MV-4-11 (cell line): Measurements from ENCODE around the gene CCDC137.

Experiments
- DNase-seq: peaks from one replicate; lab custom pipeline; 2025; lab: John Stamatoyannopoulos, UW

The CCDC137 gene

GRCh38 chr17:81682565-81683207 lies 16.1 kb downstream of the CCDC137 start:
- DNase-seq, result peak; percentile 41

DNA sequence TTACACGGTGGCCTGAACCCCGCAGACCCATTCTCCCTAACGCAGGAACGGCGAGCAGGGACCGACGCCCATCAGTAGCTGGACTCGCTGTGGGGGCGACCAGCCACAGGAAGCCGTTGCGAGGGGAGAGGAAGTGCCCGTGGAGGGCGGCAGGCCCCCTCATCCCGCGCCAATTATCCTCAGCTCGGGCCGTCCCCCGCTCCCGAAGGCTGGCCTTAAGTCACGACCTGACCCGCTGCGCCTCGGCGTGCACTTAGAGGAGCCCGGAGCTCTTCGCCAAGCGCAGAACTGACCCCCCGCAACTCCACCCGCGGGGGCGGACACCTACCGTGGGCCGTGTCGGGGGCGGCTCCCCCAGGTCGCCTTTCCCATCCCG lies 16.7 kb downstream of the CCDC137 start:
- no peak for DNase-seq

DNA sequence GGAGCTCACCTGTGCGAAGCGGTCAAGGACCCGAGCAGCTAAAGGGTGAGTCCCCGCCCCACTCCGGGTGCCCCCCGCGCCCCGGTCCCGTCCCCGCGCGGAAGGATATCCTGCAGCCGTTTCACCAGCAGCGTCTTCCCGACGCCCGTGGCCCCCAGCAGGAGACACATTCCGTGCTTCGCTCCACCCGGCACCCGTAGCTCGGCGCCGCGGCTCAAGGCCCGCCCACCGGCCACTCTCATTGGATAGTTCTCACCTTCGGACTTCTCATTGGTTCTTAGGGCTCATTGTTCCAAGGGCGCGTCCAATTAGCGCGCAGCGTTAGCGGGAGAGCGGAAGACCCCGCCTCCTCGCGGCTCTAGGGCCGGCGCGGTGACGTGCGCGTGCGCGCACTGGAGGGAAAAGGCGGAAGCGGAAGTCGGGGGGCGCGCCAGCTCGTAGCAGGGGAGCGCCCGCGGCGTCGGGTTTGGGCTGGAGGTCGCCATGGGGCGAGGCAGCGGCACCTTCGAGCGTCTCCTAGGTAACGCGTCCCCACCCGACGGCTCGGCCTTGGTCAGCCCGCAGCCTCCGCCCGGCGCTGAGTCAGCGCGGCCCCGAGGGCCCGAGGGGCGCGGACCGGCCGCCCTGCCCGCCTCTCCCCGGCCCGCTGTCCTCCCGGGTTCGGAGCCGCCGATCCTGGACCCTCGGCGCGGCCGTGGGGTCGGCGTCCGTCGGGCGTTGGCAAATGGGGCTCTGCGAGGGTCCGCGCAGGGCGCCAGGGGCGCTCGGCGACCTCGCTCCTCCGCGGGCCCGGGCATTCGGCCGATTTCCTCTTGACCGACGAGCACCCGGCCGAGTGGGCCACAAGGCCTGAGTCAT lies 17.3 kb downstream of the CCDC137 start, which contains the start of the genes ARL16 and HGS:
Gene ARL16, minus strand, starts transcription at position 214 of the 858 bp plus-strand sequence. Its CDS starts 44 bp downstream, at position 170.
Gene HGS, plus strand, starts transcription at position 428 of the 858 bp plus-strand sequence. Its CDS starts 56 bp downstream, at position 484.
- DNase-seq, result peak; percentile 98

DNA sequence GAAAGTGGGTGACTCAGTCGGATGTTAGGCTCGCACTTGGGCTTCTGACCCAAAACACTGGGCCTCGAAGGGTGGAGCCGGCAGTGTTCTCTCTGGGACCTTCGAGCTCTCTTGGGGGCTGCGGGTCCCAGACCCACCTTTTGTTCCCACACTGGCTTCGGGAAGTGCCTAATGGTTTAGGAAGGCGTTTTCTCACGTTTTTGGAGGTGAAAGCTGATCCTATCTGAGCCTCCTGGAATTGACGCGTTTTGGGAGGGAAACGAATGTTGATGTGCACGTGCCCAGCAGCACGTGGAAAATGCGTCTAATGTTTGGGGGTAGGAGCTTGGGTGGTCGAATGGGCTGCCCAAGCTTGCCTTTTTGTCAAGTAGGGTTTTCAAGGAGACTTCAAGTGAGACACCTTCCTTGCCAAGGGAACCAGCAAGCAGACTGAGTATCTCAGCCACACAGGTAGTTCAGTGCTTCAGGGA lies 17.9 kb downstream of the CCDC137 start:
- DNase-seq, result peak; percentile 30

DNA sequence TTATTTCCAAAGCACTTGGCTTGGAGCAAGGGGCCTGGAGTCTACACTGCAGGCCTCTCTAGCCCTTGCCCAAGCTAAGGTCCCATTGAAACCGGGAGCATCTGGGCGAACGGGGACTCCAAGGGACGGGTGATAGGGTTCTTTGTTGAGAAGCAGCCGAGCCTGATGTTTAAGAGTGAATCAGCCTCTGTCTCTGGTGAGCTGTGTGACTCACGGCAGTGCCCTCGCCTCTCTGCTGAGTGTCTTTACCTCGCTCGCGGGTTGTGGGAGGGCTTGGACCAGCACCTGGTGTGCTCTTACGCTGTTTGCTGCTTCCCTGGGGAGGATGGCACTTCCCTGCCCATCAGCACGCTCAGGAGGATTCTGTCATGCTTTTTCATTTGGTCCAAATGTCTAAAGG lies 18.6 kb downstream of the CCDC137 start:
- DNase-seq, result peak; percentile 46

DNA sequence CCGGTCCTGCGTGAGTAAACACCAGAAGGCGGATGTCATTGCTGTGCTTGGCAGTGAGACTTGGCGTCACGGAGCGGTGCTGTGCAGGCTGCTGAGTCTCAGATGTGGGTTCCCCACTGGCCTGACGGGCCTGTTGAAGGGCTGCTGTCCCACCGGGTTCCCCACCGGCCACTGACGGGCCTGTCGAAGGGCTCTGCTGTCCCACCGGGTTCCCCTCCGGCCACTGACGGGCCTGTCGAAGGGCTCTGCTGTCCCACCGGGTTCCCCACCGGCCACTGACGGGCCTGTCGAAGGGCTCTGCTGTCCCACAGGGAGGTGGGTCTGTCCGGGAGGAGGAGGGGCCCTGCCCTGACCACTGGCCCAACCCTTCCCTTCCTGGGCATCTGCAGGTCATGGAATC lies 20.1 kb downstream of the CCDC137 start:
- DNase-seq, result no peak

GRCh38 chr17:81687770-81688541 lies 21.4 kb downstream of the CCDC137 start:
- no peak for DNase-seq

DNA sequence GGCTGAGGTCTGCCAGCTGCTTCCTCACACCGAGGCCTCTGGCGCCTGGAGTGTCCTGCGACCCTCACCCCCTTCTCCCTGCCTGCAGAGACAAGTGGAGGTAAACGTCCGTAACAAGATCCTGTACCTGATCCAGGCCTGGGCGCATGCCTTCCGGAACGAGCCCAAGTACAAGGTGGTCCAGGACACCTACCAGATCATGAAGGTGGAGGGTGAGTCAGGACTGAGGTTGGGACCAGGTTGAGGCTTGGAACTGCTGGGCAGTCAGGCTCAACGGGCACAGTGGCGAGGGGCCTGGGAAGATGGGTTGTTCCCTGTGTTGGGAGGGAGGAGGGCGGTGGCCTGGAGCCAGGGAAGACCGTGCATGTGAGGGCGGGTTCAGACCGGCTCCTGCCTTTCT lies 22.1 kb downstream of the CCDC137 start:
- DNase-seq, result no peak

GRCh38 chr17:81690066-81690465 lies 23.5 kb downstream of the CCDC137 start:
- no peak for DNase-seq

DNA sequence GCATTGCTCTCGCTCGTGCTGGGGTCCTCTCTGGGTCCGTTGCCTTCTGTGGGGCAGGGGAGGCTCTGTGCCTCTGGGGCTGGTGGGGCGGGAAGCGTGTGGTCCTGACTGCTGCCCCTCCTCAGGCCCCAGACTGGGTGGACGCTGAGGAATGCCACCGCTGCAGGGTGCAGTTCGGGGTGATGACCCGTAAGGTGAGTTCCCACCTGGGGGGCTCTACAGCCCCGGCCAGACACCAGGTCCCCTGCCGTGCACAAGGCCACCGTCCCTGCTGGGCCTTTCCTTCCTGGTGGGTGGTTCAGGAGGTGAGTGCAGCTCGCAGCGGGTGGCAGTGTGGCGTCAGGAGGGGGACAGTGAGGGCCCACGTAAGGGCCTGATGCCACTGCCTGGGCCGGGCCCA lies 24.0 kb downstream of the CCDC137 start:
- DNase-seq, result no peak

- DNase-seq, result no peak
Measured at GRCh38 chr17:81691196-81691595, 24.7 kb downstream of the CCDC137 start.

- DNase-seq, result no peak
Measured at GRCh38 chr17:81691608-81692007, 25.1 kb downstream of the CCDC137 start.

- DNase-seq, result no peak
Measured at GRCh38 chr17:81693509-81694210, 27.1 kb downstream of the CCDC137 start.

DNA sequence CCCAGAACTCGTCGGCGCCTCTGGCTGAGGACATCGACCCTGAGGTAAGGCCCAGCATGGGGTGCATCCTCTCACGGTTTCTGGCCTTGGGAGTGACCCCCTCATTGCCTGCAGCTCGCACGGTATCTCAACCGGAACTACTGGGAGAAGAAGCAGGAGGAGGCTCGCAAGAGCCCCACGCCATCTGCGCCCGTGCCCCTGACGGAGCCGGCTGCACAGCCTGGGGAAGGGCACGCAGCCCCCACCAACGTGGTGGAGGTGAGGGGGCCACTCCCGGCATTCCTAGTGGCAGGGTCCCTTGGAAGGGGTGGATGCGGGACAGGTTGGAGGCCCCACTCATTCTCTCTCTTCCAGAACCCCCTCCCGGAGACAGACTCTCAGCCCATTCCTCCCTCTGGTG lies 28.3 kb downstream of the CCDC137 start:
- no peak for DNase-seq

GRCh38 chr17:81695211-81695610 lies 28.7 kb downstream of the CCDC137 start:
- DNase-seq, result no peak

- no peak for DNase-seq
Measured at GRCh38 chr17:81695801-81696200, 29.3 kb downstream of the CCDC137 start.

GRCh38 chr17:81696218-81696941 lies 29.8 kb downstream of the CCDC137 start:
- DNase-seq, result no peak

- no peak for DNase-seq
Measured at GRCh38 chr17:81697261-81698044, 30.9 kb downstream of the CCDC137 start.

GRCh38 chr17:81700353-81701287 lies 34.1 kb downstream of the CCDC137 start:
- no peak for DNase-seq
